Measurements from ENCODE around the gene SNED1. TPM values are rescaled to one million over a fixed set of nuclear protein-coding genes. Genes with fewer than 3 reads are reported as not detected.
A peak's percentile ranks its signal among the peaks of the same experiment; 100 is the strongest.

SNED1 gene
- total RNA-seq, 2 donors from 2014 or later: 3.0 to 4.8 TPM

GRCh38 chr2:241029599-241030332, 31.3 kb downstream of the SNED1 start:
- no peak for ATAC-seq (replicated peaks)
- Mint-ChIP-seq H3K27ac (no peak overlapping the region), H3K9me3 (peaks cover 17% of the 10 kb centered on the region), H3K4me1 (no peaks in the 10 kb centered on the region), H3K4me3 (no peak overlapping the region), H3K27me3 (no peaks in the 10 kb centered on the region), H3K36me3 (ENCODE audit: low read depth) (no peaks in the 10 kb centered on the region)

- Mint-ChIP-seq H3K4me3 (no peak overlapping the region), H3K36me3 (ENCODE audit: low read depth) (no peaks in the 10 kb centered on the region), H3K27ac (no peak overlapping the region), H3K4me1 (no peaks in the 10 kb centered on the region), H3K9me3 (peaks cover 14% of the 10 kb centered on the region), H3K27me3 (no peaks in the 10 kb centered on the region)
- ATAC-seq (replicated peaks): no peak
These were observed 31.9 kb downstream of the SNED1 start for GRCh38 chr2:241030333-241030680.

GRCh38 chr2:241030883-241031282, 32.5 kb downstream of the SNED1 start:
- H3K27ac Mint-ChIP-seq: no peak overlapping the region
- no peaks in the 10 kb centered on the region for H3K4me1 Mint-ChIP-seq
- no peak overlapping the region for H3K4me3 Mint-ChIP-seq
- no peaks in the 10 kb centered on the region for H3K36me3 Mint-ChIP-seq (ENCODE audit: low read depth)
- H3K27me3 Mint-ChIP-seq: no peaks in the 10 kb centered on the region
- ATAC-seq (replicated peaks): no peak
- H3K9me3 Mint-ChIP-seq: peaks cover 11% of the 10 kb centered on the region

GRCh38 chr2:241031436-241032165, 33.2 kb downstream of the SNED1 start:
- H3K4me1 Mint-ChIP-seq: no peaks in the 10 kb centered on the region
- no peaks in the 10 kb centered on the region for H3K27me3 Mint-ChIP-seq
- no peak for ATAC-seq (replicated peaks)
- no peaks in the 10 kb centered on the region for H3K36me3 Mint-ChIP-seq (ENCODE audit: low read depth)
- H3K9me3 Mint-ChIP-seq: peaks cover 6% of the 10 kb centered on the region
- no peak overlapping the region for H3K27ac Mint-ChIP-seq
- no peak overlapping the region for H3K4me3 Mint-ChIP-seq

- Mint-ChIP-seq H3K4me1 (peaks cover 5% of the 10 kb centered on the region), H3K36me3 (ENCODE audit: low read depth) (no peaks in the 10 kb centered on the region), H3K9me3 (no peaks in the 10 kb centered on the region), H3K4me3 (no peak overlapping the region), H3K27ac (no peak overlapping the region), H3K27me3 (no peaks in the 10 kb centered on the region)
- ATAC-seq (replicated peaks): no peak
These were observed 35.0 kb downstream of the SNED1 start for GRCh38 chr2:241033336-241033987.

GRCh38 chr2:241033994-241034393, 35.6 kb downstream of the SNED1 start:
- H3K9me3 Mint-ChIP-seq: no peaks in the 10 kb centered on the region

DNA sequence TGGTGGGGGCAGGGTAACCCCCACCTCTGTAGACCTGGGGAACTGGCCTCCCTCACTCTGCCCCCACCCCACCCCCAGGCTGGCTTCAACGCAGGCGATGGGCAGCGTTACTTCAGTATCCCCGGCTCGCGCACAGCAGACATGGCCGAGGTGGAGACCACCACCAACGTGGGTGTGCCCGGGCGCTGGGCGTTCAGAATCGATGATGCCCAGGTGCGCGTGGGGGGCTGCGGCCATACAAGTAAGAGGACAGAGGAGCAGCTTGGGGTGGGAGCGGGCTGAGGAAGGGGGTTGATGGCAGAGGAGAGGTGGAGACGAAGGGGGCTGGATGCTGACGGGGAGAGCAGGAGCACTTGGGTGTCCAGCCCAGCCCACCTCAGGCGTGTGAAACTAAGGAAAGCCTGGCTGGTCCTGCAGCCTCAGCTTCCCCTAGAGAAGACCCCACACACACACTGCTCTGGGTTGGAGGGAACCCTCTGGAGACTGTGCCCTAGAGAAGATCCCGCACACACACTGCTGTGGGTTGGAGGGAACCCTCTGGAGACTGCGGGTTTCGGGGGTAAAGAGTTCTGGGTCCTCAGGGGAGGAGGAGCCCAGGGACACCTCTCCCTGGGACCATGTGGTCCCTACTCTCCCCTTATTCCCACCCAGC, 36.2 kb downstream of the SNED1 start:
- H3K36me3 Mint-ChIP-seq (ENCODE audit: low read depth): no peaks in the 10 kb centered on the region
- no peaks in the 10 kb centered on the region for H3K9me3 Mint-ChIP-seq
- peaks cover 5% of the 10 kb centered on the region for H3K4me1 Mint-ChIP-seq
- no peak for ATAC-seq (replicated peaks)
- no peak overlapping the region for H3K4me3 Mint-ChIP-seq
- no peaks in the 10 kb centered on the region for H3K27me3 Mint-ChIP-seq
- H3K27ac Mint-ChIP-seq: no peak overlapping the region

More at GRCh38 chr2:241033994-241034393, 35.6 kb downstream of the SNED1 start:
- Mint-ChIP-seq H3K27ac (no peak overlapping the region), H3K4me3 (no peak overlapping the region), H3K27me3 (no peaks in the 10 kb centered on the region), H3K36me3 (ENCODE audit: low read depth) (no peaks in the 10 kb centered on the region), H3K4me1 (peaks cover 5% of the 10 kb centered on the region)
- no peak for ATAC-seq (replicated peaks)

- peaks cover 5% of the 10 kb centered on the region for H3K4me1 Mint-ChIP-seq
- H3K9me3 Mint-ChIP-seq: no peaks in the 10 kb centered on the region
- no peaks in the 10 kb centered on the region for H3K36me3 Mint-ChIP-seq (ENCODE audit: low read depth)
- no peak overlapping the region for H3K27ac Mint-ChIP-seq
- no peak for ATAC-seq (replicated peaks)
- H3K27me3 Mint-ChIP-seq: no peaks in the 10 kb centered on the region
- H3K4me3 Mint-ChIP-seq: no peak overlapping the region
These were observed 36.9 kb downstream of the SNED1 start for GRCh38 chr2:241035142-241035817.

DNA sequence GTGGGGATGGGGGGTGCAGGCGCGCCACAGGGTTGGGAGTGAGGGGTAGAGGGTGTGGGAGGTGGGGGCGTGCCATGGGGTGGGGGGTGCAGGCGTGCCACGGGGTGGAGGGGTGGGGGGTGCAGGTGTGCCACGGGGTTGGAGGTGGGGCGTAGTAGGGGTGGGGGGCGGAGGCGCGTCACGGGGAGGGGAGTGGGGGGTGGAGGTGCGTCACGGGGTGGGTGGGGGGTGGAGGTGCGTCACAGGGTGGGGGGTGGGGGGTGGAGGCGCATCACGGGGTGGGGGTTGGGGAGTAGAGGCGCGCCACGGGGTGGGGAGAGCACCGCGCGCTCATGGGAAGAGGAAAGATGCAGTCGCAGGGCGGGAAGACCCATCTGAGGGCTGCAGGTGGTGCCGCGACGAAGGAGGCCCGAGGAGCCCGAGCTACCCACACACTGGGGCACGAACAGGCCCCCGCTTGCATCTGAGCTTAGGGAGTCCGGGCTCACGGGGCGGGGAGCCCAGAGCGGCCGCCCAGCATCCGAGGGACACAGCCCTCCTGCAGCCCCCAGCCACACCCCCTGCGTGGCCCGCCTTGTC, 37.5 kb downstream of the SNED1 start:
- Mint-ChIP-seq H3K4me3 (peak overlapping the region; percentile 65), H3K27me3 (no peaks in the 10 kb centered on the region), H3K27ac (no peak overlapping the region), H3K36me3 (ENCODE audit: low read depth) (no peaks in the 10 kb centered on the region), H3K9me3 (no peaks in the 10 kb centered on the region), H3K4me1 (peaks cover 5% of the 10 kb centered on the region)
- peak; percentile 31 for ATAC-seq (replicated peaks)

GRCh38 chr2:241036397-241036963, 38.1 kb downstream of the SNED1 start:
- Mint-ChIP-seq H3K27me3 (no peaks in the 10 kb centered on the region), H3K4me3 (peak overlapping the region; percentile 65), H3K9me3 (no peaks in the 10 kb centered on the region), H3K36me3 (ENCODE audit: low read depth) (no peaks in the 10 kb centered on the region), H3K4me1 (peaks cover 5% of the 10 kb centered on the region), H3K27ac (no peak overlapping the region)
- peak; percentile 90 for ATAC-seq (replicated peaks)

DNA sequence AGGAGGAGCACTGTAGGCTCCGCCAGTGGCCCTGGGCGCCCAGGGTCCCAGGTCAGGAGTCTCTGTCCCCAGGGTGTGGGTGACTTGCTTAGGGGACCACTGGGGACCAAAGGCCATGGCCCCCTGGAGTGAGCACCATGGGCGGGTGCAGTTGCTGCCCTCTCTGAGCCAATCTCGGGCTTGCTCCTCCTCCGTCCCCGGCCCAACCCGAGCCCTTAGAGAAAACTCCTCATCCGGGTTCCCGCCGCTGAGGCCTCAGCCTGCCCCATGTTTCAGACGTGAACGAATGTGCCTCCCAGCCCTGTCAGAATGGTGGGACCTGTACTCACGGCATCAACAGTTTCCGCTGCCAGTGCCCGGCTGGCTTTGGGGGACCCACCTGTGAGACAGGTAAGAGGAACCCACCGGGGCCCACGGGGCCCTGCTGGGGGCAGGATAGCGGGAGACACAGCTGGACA, 38.6 kb downstream of the SNED1 start:
- Mint-ChIP-seq H3K36me3 (ENCODE audit: low read depth) (no peaks in the 10 kb centered on the region), H3K27me3 (no peaks in the 10 kb centered on the region), H3K4me3 (peak overlapping the region; percentile 65), H3K9me3 (no peaks in the 10 kb centered on the region), H3K4me1 (peaks cover 5% of the 10 kb centered on the region), H3K27ac (peak overlapping the region; percentile 28)
- peak; percentile 59 for ATAC-seq (replicated peaks)

- H3K9me3 Mint-ChIP-seq: no peaks in the 10 kb centered on the region
- ATAC-seq (replicated peaks): no peak
- peak overlapping the region; percentile 28 for H3K27ac Mint-ChIP-seq
- H3K36me3 Mint-ChIP-seq (ENCODE audit: low read depth): no peaks in the 10 kb centered on the region
- peak overlapping the region; percentile 65 for H3K4me3 Mint-ChIP-seq
- H3K4me1 Mint-ChIP-seq: peaks cover 5% of the 10 kb centered on the region
- no peaks in the 10 kb centered on the region for H3K27me3 Mint-ChIP-seq
These were observed 39.1 kb downstream of the SNED1 start for GRCh38 chr2:241037498-241037897.

GRCh38 chr2:241038374-241039180, 40.2 kb downstream of the SNED1 start:
- H3K27me3 Mint-ChIP-seq: no peaks in the 10 kb centered on the region
- peaks cover 5% of the 10 kb centered on the region for H3K4me1 Mint-ChIP-seq
- H3K9me3 Mint-ChIP-seq: no peaks in the 10 kb centered on the region
- no peak for ATAC-seq (replicated peaks)
- H3K27ac Mint-ChIP-seq: peak overlapping the region; percentile 37
- peak overlapping the region; percentile 65 for H3K4me3 Mint-ChIP-seq
- no peaks in the 10 kb centered on the region for H3K36me3 Mint-ChIP-seq (ENCODE audit: low read depth)
